ENCODE measurements around the gene KERA.

- no peak for TF ChIP-seq POLR2A (IDR thresholded peaks at IDR 0.05)
- TF ChIP-seq CTCF (IDR thresholded peaks at IDR 0.05), result no peak
Measured at GRCh38 chr12:91099836-91100235, 42.0 kb upstream of the KERA start.
